Measurements from ENCODE around the gene TICAM1. TPM values are rescaled to one million over a fixed set of nuclear protein-coding genes. Genes with fewer than 3 reads are reported as not detected.

Gene TICAM1
- total RNA-seq, 4 donors from 2014 or later: 9.6 to 28.7 (median 16.8) TPM

DNA sequence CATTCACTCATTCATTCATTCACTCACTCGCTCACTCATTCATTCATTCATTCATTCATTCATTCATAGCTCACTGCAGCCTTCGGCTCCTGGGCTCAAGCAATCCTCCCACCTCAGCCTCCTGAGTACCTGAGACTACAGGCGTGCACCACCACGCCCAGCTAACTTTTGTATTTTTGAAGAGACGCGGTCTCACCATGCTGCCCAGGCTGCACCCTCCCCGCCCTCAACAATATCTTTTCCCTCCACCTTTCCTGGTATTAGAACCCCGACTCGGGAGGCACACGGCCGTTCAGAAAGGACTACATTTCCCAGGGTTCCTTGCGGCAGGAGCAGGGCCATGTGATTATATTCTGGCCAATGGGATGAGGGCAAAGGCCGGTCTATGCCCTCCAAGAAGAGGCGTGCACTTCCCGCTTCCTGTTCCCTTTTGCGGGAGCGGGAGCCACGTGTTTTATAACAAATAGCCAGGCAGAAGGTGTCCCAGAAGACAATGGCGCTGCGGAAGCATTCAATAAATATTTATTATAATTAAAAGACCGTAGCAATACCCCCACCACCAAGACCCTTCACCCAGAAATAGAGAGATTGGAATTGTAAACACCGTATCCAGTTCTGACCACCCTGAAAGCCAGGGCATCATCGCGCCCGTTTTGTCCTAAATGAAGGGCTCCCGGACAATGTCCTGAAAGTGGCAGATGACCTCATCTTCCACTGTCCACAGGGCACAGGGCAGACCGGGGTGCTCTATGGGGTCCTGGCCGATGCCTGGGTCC is 15.9 kb downstream of the TICAM1 start:
- Histone ChIP-seq H3K27me3 (no peaks in the 10 kb centered on the region), H3K4me3 (peak overlapping the region in 3 of 4 donors; percentile 6 to 19 (median 18)), H3K36me3 (peaks cover 10 to 43% (median 12%) of the 10 kb centered on the region in 3 donors), H3K9me3 (no peaks in the 10 kb centered on the region), H3K27ac (peak overlapping the region in 3 of 4 donors; percentile 34 to 69 (median 36)), H3K4me1 (peaks cover 19 to 45% (median 22%) of the 10 kb centered on the region in 3 donors)
- intact Hi-C loops (cut with DNase I): no loop called here
- TF ChIP-seq POLR2A (IDR thresholded peaks at IDR 0.05) (no peak), CTCF (IDR thresholded peaks at IDR 0.05) (no peak)
- DNase-seq: peak; percentile 51
- 26 to 53% methylated on average over 15 to 20 of the region's 28 CpGs for WGBS, 2 donors

- Histone ChIP-seq H3K27me3 (no peaks in the 10 kb centered on the region), H3K4me3 (no peak overlapping the region), H3K27ac (peak overlapping the region in 3 of 4 donors; percentile 36 to 93 (median 93)), H3K4me1 (peaks cover 19 to 48% (median 22%) of the 10 kb centered on the region in 3 donors), H3K36me3 (peaks cover 10 to 40% (median 12%) of the 10 kb centered on the region in 3 donors), H3K9me3 (no peaks in the 10 kb centered on the region)
- TF ChIP-seq POLR2A (IDR thresholded peaks at IDR 0.05) (no peak), CTCF (IDR thresholded peaks at IDR 0.05) (no peak)
- 62 to 71% methylated on average over 5 to 7 of the region's 7 CpGs for WGBS, 2 donors
- DNase-seq: no peak
- intact Hi-C loops (cut with DNase I): loop anchor here (5.0 kb wide), 2 partner anchors 102 to 217 kb away; no protein-coding TSS in a partner anchor
These were observed 16.7 kb downstream of the TICAM1 start for GRCh38 chr19:4814625-4815425.

DNA sequence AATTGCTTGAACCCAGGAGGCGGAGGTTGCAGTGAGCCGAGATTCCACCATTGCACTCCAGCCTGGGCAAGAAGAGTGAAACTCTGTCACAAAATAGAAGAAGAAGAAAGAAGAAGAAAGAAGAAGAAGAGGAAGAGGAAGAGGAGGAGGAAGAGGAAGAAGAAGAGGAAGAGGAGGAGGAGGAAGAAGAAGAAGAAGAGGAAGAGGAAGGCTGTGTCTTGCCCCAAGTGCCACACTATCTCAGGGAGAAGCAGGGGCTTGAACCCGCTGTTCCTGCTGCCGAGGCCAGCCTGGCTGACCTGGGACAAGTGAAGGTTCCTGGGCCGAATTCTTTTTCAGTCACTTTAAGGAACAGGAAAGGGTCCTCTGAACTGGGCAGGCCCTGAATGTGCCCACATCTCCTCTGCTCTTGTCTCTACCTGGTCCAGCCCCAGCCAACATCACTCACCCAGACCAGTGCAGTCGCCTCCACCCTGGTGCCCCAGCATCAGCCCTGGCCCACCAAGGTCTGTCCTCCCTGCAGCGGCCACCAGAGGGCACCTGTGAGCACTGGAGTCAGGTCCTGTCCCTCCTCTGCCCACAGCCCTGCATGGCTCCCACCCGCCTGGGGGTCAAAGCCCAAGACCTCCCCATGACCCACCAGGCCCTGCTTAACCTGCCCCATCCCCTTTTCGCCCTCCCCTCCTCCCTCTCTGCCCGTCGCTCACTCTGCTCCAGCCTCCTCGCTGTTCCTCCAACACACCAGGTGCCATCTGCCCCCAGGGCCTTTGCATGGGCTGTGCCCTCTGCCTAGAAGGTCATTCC is 20.0 kb downstream of the TICAM1 start:
- peaks cover 19 to 54% (median 22%) of the 10 kb centered on the region in 3 donors for H3K4me1 ChIP-seq
- peak overlapping the region; percentile 52 to 93 (median 93) for H3K27ac ChIP-seq
- TF ChIP-seq POLR2A (IDR thresholded peaks at IDR 0.05) (no peak), CTCF (IDR thresholded peaks at IDR 0.05) (peak; percentile 80 to 92 (median 88))
- WGBS, 2 donors: 59 to 65% methylated on average over 11 to 12 of the region's 12 CpGs
- no peaks in the 10 kb centered on the region for H3K27me3 ChIP-seq
- no peak overlapping the region for H3K4me3 ChIP-seq
- intact Hi-C loops (cut with DNase I): loop anchor here (5.0 kb wide), 2 partner anchors 106 to 221 kb away; no protein-coding TSS in a partner anchor
- peaks cover 0 to 7% (median 0%) of the 10 kb centered on the region in 3 donors for H3K36me3 ChIP-seq
- H3K9me3 ChIP-seq: no peaks in the 10 kb centered on the region
- no peak for DNase-seq

DNA sequence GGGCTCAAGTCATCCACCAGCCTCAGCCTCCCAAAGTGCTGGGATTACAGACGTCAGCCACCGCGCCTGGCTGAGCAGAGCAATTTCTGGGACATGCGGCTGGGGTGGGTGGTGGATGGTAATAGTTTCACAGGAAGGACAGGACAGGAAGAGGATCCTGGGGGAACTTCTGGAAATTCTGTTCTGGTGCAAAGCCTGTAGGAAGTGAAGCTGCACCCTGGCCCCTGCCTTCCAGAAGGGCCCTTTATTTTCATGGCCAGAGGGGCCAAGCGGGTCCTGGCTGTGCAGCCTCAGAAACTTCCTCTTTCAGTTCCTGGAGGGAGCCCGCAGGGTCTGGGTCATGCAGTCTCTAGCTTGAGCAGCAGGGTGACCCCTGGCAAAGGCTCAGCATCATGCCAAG is 24.3 kb downstream of the TICAM1 start:
- TF ChIP-seq POLR2A (IDR thresholded peaks at IDR 0.05) (no peak), CTCF (IDR thresholded peaks at IDR 0.05) (no peak)
- H3K27me3 ChIP-seq: no peaks in the 10 kb centered on the region
- H3K4me3 ChIP-seq: no peak overlapping the region
- peaks cover 3 to 32% (median 7%) of the 10 kb centered on the region in 3 donors for H3K4me1 ChIP-seq
- H3K36me3 ChIP-seq: no peaks in the 10 kb centered on the region
- WGBS, 2 donors: 71 to 83% methylated on average over 3 to 4 of the region's 6 CpGs
- H3K27ac ChIP-seq: peak overlapping the region in 1 of 4 donors; percentile 39
- no peaks in the 10 kb centered on the region for H3K9me3 ChIP-seq
- intact Hi-C loops (cut with DNase I): no loop called here
- DNase-seq: no peak

Data from esophagus squamous epithelium (tissue), 5 donors.